GM12874 (cell line): ENCODE measurements around the gene EHD4.

Experiments used
- TF ChIP-seq, protein P1 (sequence below): IDR thresholded peaks from 2 replicates; pipeline ENCODE4 v1.5.1; 2011; ENCODE audit warnings: low read depth, mild to moderate bottlenecking, control low read depth, low read length, moderate library complexity; ENCODE audit not compliant: insufficient read depth

EHD4 gene

DNA sequence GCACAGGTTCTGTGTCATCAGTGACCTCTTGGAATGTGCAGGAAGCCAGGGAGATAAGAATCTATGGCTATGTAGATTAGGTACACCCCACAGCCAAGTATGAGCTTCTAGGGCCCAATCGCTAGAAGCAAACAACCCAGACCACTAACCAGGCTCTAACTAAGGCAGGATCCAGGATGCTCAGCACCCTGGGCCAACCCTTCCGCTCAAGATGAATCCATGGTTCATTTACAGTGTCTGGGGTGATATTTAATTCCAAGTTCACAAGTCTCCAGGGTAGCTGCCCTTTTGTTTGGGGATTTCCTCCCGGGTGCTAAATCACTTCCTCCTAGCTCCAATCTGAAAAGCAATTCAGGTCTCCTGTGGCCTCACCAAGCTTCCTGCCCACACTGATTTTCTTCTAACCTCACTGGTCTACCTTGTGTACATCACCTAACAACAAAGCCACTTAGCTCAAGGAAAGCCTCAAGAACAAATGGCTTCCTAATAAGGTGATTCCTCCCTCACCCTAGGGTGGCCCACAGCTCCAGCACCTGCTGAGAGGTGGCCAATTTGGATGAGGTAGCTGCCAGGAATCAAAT, 2.4 kb downstream of the EHD4 start:
- TF ChIP-seq, protein P1, sequence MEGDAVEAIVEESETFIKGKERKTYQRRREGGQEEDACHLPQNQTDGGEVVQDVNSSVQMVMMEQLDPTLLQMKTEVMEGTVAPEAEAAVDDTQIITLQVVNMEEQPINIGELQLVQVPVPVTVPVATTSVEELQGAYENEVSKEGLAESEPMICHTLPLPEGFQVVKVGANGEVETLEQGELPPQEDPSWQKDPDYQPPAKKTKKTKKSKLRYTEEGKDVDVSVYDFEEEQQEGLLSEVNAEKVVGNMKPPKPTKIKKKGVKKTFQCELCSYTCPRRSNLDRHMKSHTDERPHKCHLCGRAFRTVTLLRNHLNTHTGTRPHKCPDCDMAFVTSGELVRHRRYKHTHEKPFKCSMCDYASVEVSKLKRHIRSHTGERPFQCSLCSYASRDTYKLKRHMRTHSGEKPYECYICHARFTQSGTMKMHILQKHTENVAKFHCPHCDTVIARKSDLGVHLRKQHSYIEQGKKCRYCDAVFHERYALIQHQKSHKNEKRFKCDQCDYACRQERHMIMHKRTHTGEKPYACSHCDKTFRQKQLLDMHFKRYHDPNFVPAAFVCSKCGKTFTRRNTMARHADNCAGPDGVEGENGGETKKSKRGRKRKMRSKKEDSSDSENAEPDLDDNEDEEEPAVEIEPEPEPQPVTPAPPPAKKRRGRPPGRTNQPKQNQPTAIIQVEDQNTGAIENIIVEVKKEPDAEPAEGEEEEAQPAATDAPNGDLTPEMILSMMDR: no peak

DNA sequence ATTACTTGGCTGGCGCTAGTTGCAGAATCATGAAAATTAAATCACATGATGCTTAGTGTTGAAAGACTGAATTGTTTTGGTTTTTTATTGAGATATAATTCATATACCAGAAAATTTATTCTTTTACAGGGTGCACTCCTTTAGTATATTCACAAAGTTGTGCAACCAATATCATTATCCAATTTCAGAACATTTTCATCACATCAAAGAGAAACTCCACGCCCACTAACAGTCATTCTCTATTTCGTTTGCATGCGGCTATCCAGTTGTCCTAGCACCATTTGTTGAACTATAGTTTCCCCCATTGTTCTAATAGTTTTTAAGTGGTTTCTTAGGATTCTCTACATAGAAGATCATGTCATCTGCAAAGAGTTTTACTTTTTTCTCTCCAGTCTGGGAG, 3.7 kb downstream of the EHD4 start:
- TF ChIP-seq, protein P1: no peak

DNA sequence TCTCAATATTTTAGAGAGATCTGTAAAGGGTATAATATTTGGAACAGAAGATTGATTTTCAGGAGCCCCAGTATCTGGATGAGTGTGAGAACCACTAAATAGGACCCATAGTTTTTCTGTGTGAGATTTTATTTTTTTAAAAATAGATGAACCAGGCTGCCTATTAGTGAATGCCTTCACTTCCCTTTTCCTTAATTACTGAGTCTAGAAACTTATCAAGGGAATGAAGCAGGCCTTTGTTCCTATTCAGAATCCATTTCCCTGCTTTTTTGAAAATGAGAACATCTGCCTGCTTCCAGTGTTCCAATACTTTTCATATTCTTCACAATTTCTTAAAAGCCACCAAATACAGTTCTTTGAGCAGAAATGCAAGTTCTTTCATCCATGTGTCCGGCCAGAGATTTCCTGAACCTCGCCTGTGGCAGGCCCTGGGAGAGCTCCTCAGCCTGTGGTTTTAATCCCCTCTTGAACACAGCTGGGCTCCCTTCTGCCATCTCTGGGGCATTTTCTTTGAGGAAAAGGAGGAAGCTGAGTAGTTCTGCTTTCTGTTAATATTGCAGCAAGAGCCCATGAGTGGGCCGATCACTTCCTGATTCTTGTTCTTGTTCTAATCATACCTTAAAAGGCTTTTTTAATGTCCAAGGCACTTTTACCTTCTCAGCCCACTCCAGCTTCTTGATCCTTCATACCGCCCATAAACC, 4.7 kb downstream of the EHD4 start:
- TF ChIP-seq, protein P1: no peak

DNA sequence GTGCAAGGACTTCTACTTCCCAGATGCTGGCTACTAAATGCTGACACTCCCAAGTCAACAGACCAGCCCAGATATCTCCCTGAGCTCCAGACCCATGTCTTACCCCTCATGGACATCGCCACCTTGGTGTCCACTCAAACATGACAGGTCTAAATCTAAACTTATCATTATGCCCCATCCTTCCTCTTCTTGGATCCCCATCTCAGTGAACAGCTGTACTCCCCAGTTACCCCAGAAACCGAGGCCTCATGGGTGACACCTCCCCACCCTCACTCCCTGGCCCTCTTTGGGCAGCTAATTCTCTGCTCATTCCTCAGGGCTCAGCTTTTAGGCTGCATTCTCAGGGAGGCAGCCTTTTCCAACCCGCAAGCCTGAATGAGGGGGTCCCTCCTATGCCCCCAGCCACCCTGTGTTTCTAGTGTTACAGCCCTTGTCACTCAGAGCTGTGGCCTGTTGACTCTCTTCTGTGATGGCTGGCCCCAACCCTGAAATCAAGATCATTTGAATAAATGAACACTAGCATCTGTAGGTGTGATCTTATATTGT, 5.4 kb downstream of the EHD4 start:
- TF ChIP-seq, protein P1: no peak

DNA sequence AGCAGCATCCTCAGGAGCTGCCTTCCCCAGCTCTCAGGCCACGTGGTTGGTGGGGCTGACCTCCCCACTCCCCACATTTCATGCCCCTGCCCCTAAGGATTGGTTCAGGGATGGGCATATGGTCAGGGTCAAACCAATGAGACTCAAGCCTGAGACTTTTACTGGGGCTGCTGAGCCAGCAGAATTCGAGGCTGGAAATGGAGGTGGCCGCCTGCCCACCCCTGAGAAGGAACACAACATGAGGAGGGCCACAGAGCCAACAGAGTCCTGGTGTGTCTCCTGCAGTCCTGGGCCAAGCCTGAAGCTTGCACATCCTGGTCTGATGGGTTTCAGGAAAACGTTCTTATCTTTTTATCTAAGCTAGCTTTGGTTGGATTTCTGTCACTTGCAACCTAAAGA, 5.9 kb downstream of the EHD4 start:
- TF ChIP-seq, protein P1: no peak

DNA sequence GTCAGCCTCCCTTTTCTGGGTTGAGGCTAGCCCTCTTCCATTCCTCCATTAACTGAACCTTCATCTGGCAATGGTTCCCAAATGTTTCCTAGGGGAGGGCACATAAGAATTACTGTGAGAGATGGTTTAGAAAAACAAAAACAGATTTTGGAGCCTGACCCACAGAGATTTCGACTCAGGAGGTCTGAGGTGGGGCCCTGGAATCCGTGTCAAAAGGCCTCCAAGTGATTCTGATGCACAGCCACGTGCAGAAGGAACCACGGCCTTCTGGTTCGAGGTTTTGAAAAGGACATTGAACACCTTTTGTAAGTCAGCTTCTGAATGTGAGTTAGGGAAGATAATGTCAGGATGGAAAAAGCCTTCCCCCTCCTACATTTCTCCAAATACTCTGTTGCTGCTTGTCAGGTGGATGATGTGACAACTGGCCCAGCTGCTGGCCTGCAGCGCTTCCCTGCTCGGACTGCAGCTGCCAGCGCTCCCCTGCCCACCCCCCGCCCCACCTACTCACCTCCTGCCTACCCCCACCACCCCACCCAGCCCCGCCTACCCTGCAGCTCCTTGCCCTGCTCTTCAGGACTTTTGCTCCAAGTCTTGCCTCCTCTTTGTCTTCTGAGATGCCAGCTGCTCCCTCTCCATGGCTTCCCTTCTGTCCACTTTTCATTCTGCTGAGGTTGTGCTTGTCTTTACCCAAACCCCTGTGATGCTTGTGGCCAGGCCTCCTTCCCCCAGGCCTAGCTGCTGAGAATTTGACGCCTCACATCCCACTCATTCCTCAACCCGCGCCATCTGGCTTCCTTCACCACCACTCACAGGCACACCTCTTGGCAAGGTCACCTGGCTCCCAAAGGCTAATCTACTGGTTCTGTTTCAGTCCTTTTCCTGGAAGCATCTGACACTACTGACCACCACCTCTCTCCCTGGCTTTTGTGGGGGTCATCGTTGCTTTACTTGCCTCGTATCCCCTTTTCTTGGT, 6.6 kb downstream of the EHD4 start:
- TF ChIP-seq, protein P1: no peak
